Mammary epithelial cell (primary cell): ENCODE measurements around the gene ARHGAP35.

Experiments
- CTCF ChIP-seq, 2 donors: IDR thresholded peaks in 1 of 2; conservative IDR thresholded peaks in 1 of 2; 2 replicates each; pipeline ENCODE4 v1.5.1; 2011 to 2012; ENCODE audit warnings: inconsistent platforms in 2 of 2, low read length in 2 of 2, mild to moderate bottlenecking in 2 of 2, control low read depth in 1 of 2, low read depth in 1 of 2; ENCODE audit not compliant: insufficient read depth in 1 of 2; ENCODE audit errors: extremely low read depth in 1 of 2
- EZH2 ChIP-seq: IDR thresholded peaks from 2 replicates; pipeline ENCODE4 v1.6.1; 2012; ENCODE audit warnings: low read length, inconsistent platforms, borderline replicate concordance

- TF ChIP-seq CTCF (conservative IDR thresholded peaks at IDR 0.05 in 1 of 2, IDR thresholded peaks at IDR 0.05 in 1 of 2; ENCODE audit: extremely low read depth in 1 of 2, insufficient read depth in 1 of 2, low read depth in 1 of 2, low read length in 2 of 2) (no peak), EZH2 (no peak)
These were observed 7.4 kb downstream of the ARHGAP35 start for GRCh38 chr19:46868025-46868802.
